DMS53 treated with DMSO at 0.1 percent for 48 hours (cell line): ENCODE data around the gene ARHGEF7.
"Not testable (repeated sequence)": the region's sequence is repeated elsewhere in the genome, so short reads cannot be mapped to it uniquely, and the experiment has no call there.

Experiments
- DNase-seq: peaks from one replicate; lab custom pipeline; 2025; ENCODE audit not compliant: unreplicated experiment; lab: John Stamatoyannopoulos, UW

The ARHGEF7 gene

DNA sequence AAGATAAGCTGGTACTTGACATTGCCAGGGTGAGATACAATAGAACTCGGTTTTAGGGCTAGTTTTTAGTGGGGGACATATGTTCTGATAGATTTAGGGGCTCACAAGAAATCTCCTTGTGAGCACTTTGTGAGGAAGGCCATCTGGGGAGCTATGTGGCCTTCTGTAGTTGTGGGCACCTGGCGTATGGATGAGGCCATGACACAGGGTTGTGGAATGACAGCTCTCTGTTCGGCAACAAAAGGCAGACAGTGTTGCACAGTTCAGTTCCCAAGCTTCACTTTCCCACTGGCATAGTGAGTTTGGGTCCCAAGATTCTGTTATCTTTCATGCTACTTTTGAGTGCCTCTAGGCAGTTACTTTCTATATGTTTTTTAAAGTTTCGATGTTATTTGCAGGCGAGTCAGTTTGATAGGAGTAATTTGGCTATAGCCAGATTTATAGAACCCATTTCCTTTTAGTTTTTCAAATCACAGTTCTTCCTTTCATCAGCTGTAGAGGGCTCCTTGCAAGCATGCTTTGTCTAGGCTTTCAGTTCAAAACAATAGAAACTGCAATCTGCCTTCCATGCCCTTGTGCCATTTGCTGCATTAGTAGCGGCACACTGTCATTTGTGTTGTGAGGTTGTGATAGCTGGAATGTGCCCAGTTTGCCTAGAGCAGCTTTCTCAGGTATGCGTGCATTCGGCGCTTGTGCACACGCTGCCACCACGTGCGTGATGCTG lies 134.7 kb downstream of the ARHGEF7 start:
- DNase-seq = no peak

DNA sequence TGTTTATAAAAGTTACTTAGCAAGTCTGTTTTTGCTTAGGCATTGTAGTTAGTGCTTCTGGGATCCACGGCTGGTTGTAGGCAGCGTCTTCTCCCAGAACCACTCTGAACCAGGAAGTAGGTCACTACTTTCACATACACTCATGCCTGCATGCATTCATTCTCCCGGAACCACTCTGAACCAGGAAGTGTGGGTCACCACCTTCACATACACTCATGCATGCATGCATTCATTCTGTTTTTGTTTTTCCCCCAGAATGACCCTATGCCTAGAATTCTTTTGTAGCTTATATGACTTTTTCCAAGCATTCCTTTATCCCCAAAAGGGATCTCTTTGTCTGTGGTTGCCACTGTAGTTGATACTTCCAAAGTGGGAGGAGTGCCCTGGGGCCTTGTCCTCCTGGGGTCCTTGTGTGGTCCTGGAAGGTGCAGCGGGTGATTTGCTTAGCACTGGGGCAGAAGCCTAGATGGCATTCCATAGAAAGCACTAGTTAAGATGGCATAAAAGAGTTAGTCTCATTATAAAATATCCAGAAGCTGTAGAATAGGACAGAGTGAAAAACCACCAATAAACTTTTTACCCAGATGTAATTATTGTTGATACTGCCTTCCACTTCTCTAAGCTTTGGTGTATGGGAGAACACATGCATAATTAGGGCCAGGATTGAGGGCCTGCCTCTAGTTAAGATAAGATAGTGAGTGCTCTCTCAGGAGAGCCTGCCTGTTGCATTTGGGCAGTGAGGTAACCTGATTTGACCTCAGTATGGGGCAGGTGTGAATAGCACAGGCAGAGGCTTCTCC lies 136.7 kb downstream of the ARHGEF7 start:
- DNase-seq = peak; percentile 11

DNA sequence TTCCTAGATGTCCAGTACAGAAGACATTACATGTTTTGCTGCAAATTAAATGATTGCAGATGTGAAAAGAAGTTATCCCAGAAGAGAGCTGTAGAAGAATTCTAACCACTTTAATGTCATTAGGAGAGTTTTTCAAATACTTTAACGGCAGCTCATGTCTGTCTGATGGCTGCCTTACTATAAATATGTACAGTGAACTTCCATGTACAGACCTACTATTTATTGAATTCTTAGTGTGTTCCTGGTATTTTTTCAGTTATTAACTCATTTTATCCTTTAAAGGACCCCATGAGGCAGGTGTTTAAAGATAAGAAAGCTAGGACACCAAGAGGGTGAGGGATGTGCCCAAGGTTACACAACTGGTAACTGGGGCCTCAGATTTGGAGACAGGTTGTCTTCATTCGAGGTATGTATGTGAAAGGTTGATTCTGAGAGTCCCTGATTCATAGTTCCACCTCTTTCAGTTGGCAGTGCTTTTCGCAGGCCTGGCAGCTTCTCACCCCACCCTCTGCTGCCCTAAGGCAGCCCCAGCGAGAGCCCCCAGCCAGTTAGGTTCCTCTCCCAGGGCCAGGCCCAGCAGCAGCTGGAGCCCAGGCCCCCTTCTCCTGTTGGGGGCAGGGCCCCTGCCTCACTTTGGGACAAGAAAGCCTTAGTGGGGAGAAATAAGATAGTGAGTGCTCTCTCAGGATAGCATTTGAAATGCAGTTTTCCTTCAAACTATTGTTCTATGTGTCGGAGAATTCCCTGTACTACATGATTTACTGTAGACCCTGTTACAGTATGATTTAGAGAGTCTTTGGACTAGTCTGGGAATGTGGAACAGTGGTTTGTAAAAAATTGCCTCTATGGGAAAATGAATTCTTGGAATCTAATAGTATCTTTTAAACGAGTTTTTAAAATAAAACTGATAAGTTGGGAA lies 137.6 kb downstream of the ARHGEF7 start:
- no peak for DNase-seq

DNA sequence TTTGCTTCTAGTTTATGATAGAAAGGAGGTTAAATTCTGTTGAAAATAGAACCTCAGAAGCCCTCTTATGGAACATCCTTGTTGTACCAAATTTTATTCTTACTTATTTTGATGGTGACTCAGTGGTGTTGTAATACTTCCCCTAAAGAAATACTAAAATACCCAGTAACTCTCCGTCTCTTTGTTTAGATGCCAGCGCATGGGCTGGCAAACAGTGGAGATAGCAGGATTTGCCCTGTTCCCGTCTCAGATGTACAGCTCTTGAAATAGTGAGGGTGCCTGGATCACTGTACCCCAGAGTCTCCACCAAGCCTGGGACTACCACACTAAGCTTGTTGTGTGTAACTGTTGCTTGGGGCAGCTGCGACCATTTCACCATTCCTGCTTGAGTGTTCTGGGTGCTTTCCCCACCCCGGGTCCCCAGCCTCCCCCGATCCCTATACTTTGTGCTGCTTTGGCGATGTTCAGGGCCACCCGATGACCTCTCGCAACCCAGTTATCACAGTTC lies 138.3 kb downstream of the ARHGEF7 start:
- no peak for DNase-seq

DNA sequence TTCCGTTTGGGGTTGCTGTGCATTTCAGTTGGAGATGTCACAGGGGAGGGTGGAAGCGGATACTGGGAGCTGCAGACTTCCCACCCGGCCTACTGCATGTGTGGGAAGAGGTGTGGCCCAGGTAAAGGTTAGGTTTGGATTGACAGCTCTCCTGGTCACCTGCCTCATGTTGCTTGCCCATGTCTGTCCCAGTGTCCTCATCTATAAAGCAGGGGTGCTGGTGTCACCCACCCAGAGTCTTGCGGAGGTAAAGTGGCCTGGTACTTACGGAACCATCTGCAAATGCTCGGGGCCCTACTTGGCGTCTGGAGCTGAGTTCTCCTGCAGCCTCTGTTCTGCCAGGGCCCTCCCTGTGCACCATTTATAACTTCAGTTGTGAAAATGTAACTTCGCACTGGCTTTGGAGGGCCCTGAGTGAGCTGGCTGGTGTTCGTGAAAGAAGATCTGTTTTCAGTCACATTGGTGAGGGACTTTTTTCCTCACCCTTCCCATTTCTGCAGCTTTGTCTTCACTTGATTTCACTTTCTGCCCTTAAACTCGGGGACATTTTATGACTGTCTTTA lies 140.2 kb downstream of the ARHGEF7 start:
- DNase-seq = no peak

DNA sequence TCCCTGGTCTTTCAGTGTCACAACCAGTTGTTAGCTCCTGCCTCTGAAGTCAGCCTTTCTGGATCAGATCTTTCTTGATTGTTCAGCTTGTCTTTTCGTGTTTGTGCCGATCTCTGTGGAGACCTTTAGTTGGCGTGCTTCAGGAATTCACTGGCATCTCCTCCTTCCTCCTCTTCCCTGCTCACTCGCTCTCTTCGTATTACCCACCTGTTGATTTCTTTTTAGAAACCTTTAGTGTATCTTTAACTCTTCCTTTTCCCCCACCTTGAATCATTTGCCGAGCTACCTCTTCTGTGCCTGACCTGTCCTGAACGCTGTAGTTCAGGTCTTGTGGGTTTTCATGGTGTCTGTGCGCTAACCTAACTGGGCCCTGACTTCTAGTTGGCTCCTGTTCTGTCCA lies 141.3 kb downstream of the ARHGEF7 start:
- DNase-seq = no peak

DNA sequence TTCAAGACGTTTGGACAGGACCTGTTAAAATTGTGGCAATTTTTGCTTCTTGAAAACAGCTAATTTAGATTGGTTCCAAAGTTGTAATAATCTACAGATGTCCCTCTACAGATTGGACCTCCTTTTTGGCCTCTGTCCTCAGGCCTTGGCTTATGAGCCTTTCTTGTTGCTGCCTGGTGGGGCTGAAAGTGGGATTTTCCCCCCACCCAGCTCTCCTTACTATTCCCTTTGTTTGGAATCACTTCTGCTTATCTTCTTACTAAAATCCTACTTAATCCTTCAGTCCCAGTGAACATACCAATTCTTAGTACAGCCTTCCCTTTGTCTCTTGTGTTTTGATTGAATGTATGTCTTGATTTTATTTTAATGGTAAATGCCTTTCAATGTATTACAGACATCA lies 141.8 kb downstream of the ARHGEF7 start:
- DNase-seq = no peak

DNA sequence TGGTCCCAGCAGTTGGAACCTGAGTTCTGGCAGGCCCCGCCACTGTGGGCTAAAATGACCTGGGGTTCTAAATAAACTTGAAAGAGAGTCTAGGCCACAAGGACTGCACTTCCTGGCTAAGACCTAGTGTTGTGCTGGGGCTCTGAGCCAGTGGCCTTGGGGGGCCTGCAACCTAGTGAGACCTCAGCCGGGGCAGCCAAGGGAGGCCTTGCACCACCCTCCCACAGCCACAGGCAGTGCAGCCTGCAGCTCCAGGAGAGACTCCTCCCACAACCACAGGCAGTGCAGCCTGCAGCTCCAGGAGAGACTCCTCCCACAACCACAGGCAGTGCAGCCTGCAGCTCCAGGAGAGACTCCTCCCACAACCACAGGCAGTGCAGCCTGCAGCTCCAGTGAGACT lies 142.8 kb downstream of the ARHGEF7 start:
- not testable (repeated sequence) for DNase-seq

DNA sequence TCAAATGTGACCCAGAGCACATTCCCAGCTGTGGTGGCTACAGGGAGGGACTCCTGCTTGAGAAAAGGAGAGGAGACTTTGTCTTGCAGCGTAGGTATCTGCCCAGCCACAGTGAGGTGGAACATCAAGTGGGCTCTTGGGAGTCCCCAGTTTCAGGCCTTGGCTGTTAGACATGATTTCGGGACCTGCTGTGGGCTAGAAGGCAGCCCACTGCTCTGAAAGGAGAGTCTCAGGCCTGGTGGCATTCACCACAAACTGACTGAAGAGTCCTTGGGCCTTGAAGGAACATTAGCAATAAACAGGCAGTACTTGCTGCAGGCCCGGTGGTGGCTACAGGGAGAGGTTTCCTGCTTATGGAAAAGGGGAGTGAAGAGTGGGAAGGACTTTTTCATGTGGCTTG lies 143.5 kb downstream of the ARHGEF7 start:
- DNase-seq = no peak

DNA sequence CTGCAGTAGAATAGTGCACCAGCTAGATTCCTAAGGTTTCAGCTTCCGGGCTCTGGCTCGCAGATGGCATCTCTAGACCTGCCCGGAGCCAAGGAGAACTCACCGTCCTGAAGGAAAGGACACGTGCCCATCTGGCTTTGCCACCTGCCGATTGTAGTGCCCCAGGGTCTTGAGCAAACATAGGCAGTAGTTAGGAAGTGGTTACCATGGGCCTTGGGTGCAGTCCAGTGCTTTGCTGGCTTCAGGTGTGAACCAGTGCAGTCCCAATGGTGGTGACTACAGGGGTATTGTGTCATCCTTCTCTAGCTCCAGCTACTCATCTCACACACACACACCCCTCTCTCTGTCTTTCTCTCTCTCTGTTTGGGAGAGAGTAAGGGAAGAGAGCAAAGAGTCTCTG lies 143.9 kb downstream of the ARHGEF7 start:
- no peak for DNase-seq

DNA sequence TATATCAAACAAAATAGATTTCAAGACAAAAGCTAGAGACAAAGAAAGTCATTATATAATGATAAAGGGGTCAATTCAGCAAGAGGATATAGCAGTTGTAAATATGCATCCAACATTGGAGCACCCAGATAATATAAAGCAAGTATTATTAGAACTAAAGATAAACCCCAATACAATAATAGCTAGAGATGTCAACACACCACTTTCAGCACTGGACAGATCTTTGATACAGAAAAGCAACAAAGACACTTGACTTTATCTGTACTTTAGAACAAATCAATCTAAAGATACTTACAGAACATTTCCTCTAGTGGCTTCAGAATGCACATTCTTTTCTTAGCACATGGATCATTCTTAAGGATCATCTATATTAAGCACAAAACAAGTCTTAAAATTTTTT lies 146.2 kb downstream of the ARHGEF7 start:
- DNase-seq = no peak

DNA sequence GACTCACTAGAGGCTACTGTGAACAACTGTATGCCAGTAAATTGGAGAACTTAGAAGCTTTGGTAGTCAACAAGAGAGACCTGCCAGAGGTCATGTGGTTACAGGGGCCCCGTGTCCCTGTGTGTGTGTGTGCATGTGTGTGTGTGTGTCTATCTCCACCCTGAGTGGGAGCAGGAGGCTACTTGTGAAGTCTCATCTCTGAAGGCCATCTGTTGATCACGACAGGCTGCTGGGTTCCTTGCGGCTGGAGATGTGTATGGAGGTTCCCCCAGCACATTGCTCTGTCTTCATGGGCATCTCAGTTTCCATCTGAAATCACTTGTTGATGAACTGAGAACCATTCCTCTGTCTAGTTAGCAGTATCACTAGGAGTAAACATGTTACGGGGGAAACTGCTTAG lies 147.2 kb downstream of the ARHGEF7 start:
- DNase-seq = no peak

DNA sequence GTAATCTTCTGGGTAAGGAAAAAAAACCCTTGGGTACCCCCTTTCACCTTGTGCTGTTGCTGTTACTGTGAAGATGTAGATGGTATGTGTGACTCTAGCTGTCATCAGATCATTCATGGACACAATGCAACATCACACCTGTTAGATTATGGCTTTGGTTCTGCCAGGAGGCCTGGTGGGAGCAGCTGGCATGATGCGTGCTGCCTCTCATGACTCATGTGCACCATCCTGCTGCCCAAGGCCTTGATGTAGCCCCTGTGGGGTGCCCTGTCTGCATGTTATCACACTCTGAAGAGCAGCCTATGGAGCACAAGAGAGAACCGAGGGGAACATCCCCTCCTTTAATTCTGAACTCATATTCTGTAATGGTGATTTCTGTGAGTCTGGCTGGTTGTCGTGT lies 147.6 kb downstream of the ARHGEF7 start:
- DNase-seq = no peak

DNA sequence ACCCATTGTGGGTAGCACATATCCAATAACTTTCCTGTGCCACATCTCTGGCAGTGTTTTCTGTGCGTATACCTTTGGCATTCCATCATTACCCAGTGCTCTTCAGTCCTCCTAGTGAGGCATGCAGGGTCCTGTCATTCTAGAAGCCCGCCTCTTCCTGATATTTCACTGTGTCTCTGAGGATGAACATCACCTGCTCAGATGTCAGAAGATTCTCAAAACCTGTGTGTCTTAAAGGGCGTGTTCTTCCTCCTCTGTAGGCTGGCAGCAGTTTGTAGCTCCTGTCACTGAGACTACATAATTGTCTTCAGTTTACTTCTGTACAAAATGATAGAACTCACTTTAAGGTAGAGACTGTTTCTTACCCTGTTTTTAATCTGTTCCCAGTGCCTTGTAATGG lies 148.5 kb downstream of the ARHGEF7 start:
- DNase-seq = no peak

DNA sequence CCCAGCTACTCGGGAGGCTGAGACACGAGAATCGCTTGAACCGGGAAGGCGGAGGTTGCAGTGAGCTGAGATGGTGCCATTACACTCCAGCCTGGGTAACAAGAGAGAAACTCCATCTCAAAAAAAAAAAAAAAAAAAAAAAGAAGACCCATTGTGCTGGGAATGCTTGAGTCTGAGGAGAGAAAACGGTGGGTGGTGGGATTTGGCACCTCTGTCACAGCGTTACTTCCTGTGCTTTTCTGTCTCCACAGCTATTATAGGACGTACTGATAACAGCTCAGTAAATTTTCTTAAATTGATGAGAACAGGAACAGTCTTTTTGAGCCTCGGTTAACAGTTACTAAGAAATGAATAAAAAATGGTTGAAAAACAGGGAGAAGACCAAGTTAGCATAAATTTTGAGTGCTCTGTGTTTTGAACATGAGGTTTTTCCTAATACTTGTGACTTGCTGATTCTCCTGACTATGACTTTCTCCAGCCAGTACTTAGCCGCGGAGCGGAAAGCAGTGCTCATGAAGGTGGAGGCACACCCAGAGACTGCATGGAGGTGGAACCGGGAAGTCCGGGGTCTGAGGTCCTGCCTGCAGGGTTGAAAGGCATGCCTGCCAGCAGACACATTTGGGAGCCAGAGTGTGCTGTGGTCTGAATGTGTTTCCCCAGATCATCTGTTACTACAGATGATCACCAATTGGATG lies 150.0 kb downstream of the ARHGEF7 start:
- DNase-seq = no peak

DNA sequence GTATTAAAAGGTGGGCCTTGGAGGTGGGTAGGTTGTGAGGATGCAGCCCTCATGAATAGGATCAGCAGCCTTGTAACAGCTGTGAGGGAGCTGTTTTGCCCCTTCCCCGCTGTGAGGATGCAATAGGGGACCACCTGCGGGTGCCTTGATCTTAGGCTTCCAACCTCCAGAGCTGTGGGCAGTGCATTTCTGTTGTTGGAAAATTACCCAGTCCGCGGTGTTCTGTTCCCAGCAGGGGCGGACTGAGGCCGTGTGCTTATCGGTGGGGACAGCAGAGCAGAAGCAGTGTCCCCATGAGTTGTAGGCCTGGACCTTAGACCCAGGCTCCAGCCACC lies 150.6 kb downstream of the ARHGEF7 start:
- no peak for DNase-seq

DNA sequence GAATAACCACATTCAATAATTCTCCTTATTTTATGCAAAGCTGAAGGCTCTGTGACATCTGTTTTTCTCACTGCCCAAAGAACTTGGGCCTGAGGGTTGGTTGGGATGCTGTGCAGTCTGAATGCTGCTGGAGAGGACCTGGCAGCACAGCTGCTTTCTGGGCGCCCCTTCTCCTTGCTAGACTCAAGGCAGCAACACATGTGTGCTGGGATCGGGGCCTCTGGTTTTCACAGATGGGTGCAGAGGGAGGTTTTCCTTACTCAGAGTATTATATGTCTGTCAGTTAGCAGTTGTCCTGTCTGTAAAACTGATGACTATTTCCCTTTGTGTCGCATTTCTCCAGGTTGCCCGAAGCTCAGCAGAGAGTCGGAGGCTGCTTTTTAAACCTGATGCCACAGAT lies 152.1 kb downstream of the ARHGEF7 start:
- no peak for DNase-seq

DNA sequence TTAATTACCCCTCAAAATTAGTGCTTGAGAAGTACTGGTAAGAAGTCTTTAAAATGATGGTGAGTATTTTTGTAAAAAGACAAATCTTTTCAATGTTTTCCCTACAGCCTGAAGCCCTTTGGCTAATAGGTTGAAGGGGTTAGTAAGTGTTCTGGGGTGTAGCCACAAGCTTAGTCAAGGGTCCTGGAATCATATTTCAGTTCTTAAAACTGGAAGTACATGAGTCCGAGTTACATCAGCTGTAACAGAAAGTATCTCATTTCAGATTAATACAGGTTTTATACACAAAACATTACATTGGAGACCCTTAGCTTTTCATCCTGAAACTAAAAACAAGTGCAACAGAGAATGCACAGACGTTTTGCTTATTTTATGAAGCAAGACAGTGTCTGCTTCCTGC lies 152.7 kb downstream of the ARHGEF7 start:
- no peak for DNase-seq

DNA sequence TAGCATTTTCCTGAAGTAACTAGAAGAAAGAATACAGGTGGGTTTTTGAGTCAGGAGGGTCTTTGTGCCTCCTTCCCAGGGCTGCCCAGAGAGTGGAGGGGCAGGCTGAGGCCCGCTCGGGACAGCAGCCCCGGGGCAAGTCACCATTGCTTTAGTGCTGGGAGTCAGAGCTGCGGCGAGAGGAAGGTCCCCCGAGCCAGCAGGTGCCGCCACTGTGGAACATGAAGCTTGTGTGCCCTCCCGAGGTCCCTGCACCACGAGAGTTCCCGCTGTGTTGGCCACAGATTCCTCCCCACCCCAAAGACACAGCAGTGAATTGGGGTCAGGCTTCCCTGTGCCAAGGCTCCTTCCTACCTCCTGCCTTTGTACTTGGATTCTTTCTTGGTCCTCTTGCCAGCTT lies 154.4 kb downstream of the ARHGEF7 start:
- no peak for DNase-seq

DNA sequence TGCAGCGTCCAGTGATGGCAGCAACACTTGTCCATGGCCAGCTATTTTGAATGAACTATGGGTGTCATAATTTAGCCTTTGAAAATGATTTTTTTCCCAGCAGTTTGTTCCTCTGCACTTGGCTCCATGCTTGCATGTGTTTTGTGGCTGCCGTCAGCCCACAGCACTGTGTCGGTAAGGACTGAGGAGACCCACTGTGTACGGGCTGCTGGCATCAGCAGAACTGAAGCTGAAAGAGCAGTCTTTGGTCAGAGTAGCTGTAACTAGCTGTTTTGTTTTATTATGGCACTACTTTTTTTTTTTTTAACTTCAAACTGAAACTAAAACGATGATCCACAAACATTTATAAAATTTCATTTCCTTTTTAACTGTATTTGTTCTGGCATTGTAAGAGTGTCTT lies 155.0 kb downstream of the ARHGEF7 start:
- no peak for DNase-seq
